Endothelial cell (in vitro differentiated cells): ENCODE measurements around the gene MED22. TPM values are rescaled to one million over a fixed set of nuclear protein-coding genes. Genes with fewer than 3 reads are reported as not detected.

Experiments used
- DNase-seq: peaks from one replicate; pipeline ENCODE4 v3.0.0; 2021; ENCODE audit warnings: low spot score
- H3K27ac Mint-ChIP-seq: one replicate; pipeline ENCODE4 v1.8.0; 2021; ENCODE audit warnings: mixed read lengths, inconsistent platforms; ENCODE audit not compliant: unreplicated experiment
- H3K27me3 Mint-ChIP-seq: one replicate; pipeline ENCODE4 v1.8.0; 2021; ENCODE audit warnings: mild to moderate bottlenecking, moderate library complexity, mixed read lengths, inconsistent platforms; ENCODE audit not compliant: unreplicated experiment
- H3K36me3 Mint-ChIP-seq: one replicate; pipeline ENCODE4 v1.8.0; 2021; ENCODE audit warnings: mild to moderate bottlenecking, low read depth, mixed read lengths, inconsistent platforms; ENCODE audit not compliant: unreplicated experiment
- H3K4me1 Mint-ChIP-seq: one replicate; pipeline ENCODE4 v1.8.0; 2021; ENCODE audit warnings: mild to moderate bottlenecking, mixed read lengths, inconsistent platforms; ENCODE audit not compliant: unreplicated experiment
- H3K4me3 Mint-ChIP-seq: one replicate; pipeline ENCODE4 v1.8.0; 2021; ENCODE audit warnings: mild to moderate bottlenecking, mixed read lengths, inconsistent platforms; ENCODE audit not compliant: unreplicated experiment
- H3K9me3 Mint-ChIP-seq: one replicate; pipeline ENCODE4 v1.8.0; 2021; ENCODE audit warnings: mixed read lengths, inconsistent platforms; ENCODE audit not compliant: unreplicated experiment
- total RNA-seq: library from RNA; stranded (reverse); fragmentation: NEBNext Ultra II Directional; extraction: Animal tissue kit (Norgen Biotek cat#: 25700); gene quantifications from one replicate; pipeline ENCODE4 v1.2.1, GENCODE V29; 2021; ENCODE audit not compliant: unreplicated experiment
- TF ChIP-seq, protein P1 (sequence below): fragments of 200-600 bp; sonication (generic); IDR thresholded peaks from one replicate; pipeline ENCODE4 v1.5.0; 2021; ENCODE audit warnings: antibody characterized with exemption; ENCODE audit not compliant: unreplicated experiment

Gene MED22
- total RNA-seq, 1 donor from 2014 or later: 32.9 TPM

DNA sequence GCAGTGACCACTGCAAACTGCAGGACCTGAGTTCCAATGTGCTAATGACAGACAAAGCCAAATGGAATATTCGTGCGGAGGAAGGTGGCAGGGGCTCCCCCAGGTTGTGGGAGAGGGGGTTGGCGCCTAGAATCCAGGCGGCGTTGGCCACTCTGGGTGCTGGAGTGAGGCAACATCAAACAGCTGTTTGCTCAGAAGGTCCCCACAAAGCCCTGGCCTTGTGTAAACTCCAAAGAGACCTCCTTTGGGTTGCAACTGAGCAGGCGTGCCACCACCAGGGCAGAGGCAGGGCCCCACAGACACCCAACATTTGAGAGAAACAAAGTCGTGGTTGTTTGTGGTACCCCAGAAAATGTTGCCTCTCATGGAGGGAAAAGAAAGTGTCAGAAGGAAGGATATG lies 42.8 kb upstream of the MED22 start:
- DNase-seq: no peak
- H3K9me3 Mint-ChIP-seq: no peaks in the 10 kb centered on the region
- H3K4me3 Mint-ChIP-seq: no peak overlapping the region
- no peak overlapping the region for H3K27ac Mint-ChIP-seq
- TF ChIP-seq, protein P1, sequence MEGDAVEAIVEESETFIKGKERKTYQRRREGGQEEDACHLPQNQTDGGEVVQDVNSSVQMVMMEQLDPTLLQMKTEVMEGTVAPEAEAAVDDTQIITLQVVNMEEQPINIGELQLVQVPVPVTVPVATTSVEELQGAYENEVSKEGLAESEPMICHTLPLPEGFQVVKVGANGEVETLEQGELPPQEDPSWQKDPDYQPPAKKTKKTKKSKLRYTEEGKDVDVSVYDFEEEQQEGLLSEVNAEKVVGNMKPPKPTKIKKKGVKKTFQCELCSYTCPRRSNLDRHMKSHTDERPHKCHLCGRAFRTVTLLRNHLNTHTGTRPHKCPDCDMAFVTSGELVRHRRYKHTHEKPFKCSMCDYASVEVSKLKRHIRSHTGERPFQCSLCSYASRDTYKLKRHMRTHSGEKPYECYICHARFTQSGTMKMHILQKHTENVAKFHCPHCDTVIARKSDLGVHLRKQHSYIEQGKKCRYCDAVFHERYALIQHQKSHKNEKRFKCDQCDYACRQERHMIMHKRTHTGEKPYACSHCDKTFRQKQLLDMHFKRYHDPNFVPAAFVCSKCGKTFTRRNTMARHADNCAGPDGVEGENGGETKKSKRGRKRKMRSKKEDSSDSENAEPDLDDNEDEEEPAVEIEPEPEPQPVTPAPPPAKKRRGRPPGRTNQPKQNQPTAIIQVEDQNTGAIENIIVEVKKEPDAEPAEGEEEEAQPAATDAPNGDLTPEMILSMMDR: no peak
- H3K4me1 Mint-ChIP-seq: no peaks in the 10 kb centered on the region
- H3K36me3 Mint-ChIP-seq: no peaks in the 10 kb centered on the region
- H3K27me3 Mint-ChIP-seq: peaks cover 5% of the 10 kb centered on the region

DNA sequence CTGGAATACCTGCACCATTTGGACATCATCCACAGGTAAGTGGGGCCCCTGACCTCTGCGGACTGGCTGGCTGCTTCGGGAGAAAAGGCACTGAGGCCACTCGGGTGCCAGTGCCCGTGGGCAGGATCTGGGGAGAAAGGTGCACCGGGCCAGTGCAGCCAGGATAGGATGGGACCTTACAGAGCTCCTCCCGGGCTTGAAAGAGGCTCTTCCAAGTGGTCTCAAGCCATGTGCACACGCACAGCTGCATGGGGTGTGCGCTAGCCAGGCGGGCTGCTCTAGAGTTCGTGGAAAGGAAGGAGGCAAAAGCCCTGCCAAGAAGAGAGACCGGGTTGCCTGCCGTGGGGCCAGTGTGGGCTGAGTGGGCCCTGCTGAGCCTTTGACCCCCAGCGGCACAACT lies 41.6 kb upstream of the MED22 start:
- no peak for DNase-seq
- H3K4me1 Mint-ChIP-seq: no peaks in the 10 kb centered on the region
- no peak overlapping the region for H3K4me3 Mint-ChIP-seq
- no peaks in the 10 kb centered on the region for H3K9me3 Mint-ChIP-seq
- H3K27me3 Mint-ChIP-seq: peaks cover 2% of the 10 kb centered on the region
- TF ChIP-seq, protein P1: no peak
- H3K27ac Mint-ChIP-seq: no peak overlapping the region
- H3K36me3 Mint-ChIP-seq: no peaks in the 10 kb centered on the region

DNA sequence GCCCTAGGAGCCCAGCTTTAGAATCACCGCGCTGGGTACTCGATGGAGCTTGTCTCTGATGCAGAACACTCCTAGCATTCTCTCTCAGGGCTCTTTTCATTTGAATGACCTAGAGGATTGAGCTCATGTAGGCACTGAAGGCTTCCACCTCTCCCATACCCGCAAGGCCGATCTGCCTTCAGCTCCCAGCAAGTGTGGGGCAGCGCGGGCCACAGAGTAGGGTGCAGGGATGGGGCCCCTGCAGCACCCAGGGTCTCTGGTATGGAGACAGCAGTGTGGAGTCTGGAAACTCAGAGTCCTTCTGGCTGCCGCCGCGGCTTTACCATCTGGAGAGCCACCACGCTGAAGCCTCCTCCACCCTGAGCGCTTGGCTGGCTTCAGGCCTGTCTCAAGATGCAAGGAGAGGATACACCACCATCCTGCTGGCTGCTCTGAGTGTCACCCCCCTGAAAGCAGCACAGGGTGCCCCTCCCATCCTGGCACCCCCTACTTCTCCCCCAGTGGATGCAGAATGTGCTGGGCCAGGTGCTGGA lies 41.2 kb upstream of the MED22 start:
- Mint-ChIP-seq H3K27me3 (peaks cover 2% of the 10 kb centered on the region), H3K27ac (no peak overlapping the region)

DNA sequence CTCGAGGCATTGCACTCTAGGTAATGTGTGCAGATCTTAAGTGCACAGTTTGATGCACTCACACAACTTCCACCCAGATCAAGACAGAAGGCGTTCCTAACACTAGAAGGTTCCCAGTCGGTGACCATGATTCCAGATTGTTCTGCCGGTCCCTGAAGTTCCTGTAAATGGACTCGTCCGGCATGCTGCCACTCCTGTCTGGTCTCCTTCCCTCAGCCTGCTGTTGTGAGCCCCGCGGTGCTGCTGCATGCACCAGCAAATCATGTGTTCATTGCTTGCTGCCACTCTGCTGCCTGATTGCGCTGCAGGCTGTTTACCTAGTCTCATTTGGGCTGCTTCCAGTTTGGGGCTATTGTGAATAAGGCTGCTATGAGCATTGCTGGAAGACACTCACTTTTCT lies 39.7 kb upstream of the MED22 start:
- TF ChIP-seq, protein P1: no peak
- no peaks in the 10 kb centered on the region for H3K36me3 Mint-ChIP-seq
- no peaks in the 10 kb centered on the region for H3K4me1 Mint-ChIP-seq
- H3K4me3 Mint-ChIP-seq: no peak overlapping the region
- DNase-seq: no peak
- H3K27ac Mint-ChIP-seq: no peak overlapping the region
- peaks cover 2% of the 10 kb centered on the region for H3K27me3 Mint-ChIP-seq
- H3K9me3 Mint-ChIP-seq: no peaks in the 10 kb centered on the region

More for the DNA sequence above, 41.2 kb upstream of the MED22 start:
- no peak overlapping the region for H3K4me3 Mint-ChIP-seq
- TF ChIP-seq, protein P1: no peak
- H3K36me3 Mint-ChIP-seq: no peaks in the 10 kb centered on the region
- no peaks in the 10 kb centered on the region for H3K9me3 Mint-ChIP-seq
- H3K4me1 Mint-ChIP-seq: no peaks in the 10 kb centered on the region
- no peak for DNase-seq

DNA sequence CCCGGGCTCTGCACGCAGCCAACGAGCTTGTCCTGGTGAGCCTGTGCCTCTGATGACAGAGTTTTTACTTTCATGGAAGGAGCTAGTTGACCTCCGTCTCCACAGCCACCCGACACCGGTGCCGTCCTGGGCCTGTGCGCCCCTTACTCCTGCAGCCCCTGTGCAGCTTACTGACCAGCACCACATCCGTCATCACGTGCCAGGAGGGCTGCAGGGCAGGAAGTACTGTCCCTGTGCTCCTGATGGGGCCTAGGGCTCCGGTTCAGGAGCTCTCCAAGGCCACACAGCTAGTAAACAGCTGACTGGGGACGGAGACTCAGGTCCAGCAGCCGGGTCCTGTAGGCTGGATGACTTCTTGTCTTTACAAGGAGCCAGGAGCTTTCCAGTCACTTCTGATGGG lies 38.4 kb upstream of the MED22 start:
- Mint-ChIP-seq H3K36me3 (no peaks in the 10 kb centered on the region), H3K4me3 (no peak overlapping the region), H3K27ac (no peak overlapping the region), H3K9me3 (no peaks in the 10 kb centered on the region), H3K27me3 (peaks cover 2% of the 10 kb centered on the region), H3K4me1 (no peaks in the 10 kb centered on the region)
- no peak for DNase-seq
- TF ChIP-seq, protein P1: no peak
